Hematopoietic multipotent progenitor cell treated with erythropoietin and hydrocortisone succinate and interleukin-3 and kit ligand, for 4 days (in vitro differentiated cells): ENCODE measurements around the gene PDE4B.

ENCODE experiments used
- DNase-seq: peaks from one replicate; pipeline ENCODE4 v3.0.0-alpha.2; 2015

PDE4B gene

GRCh38 chr1:66294707-66295370, 502.1 kb downstream of the PDE4B start:
- DNase-seq = no peak

- no peak for DNase-seq
Observed at GRCh38 chr1:66295803-66296202, 503.1 kb downstream of the PDE4B start.

GRCh38 chr1:66296370-66296769, 503.7 kb downstream of the PDE4B start:
- peak; percentile 9 for DNase-seq

GRCh38 chr1:66296951-66297350, 504.3 kb downstream of the PDE4B start:
- no peak for DNase-seq

GRCh38 chr1:66298464-66298863, 505.8 kb downstream of the PDE4B start:
- DNase-seq = peak; percentile 12

GRCh38 chr1:66300280-66300971, 507.7 kb downstream of the PDE4B start:
- DNase-seq = no peak

GRCh38 chr1:66300972-66301451, 508.3 kb downstream of the PDE4B start:
- peak; percentile 77 for DNase-seq

GRCh38 chr1:66302184-66302742, 509.6 kb downstream of the PDE4B start:
- no peak for DNase-seq

GRCh38 chr1:66302815-66303214, 510.1 kb downstream of the PDE4B start:
- peak; percentile 47 for DNase-seq

- no peak for DNase-seq
Observed at GRCh38 chr1:66303646-66304045, 511.0 kb downstream of the PDE4B start.

GRCh38 chr1:66304128-66304527, 511.4 kb downstream of the PDE4B start:
- no peak for DNase-seq

GRCh38 chr1:66305927-66306326, 513.2 kb downstream of the PDE4B start:
- no peak for DNase-seq

- no peak for DNase-seq
Observed at GRCh38 chr1:66309006-66309741, 516.5 kb downstream of the PDE4B start.

- DNase-seq = no peak
Observed at GRCh38 chr1:66311092-66311491, 518.4 kb downstream of the PDE4B start.

- no peak for DNase-seq
Observed at GRCh38 chr1:66311628-66312027, 518.9 kb downstream of the PDE4B start.

GRCh38 chr1:66312271-66312990, 519.7 kb downstream of the PDE4B start:
- DNase-seq = no peak

- DNase-seq = no peak
Observed at GRCh38 chr1:66313429-66313828, 520.7 kb downstream of the PDE4B start.

GRCh38 chr1:66315671-66316070, 523.0 kb downstream of the PDE4B start:
- no peak for DNase-seq

GRCh38 chr1:66316464-66317247, 524.0 kb downstream of the PDE4B start:
- DNase-seq = peak; percentile 29

- peak; percentile 18 for DNase-seq
Observed at GRCh38 chr1:66317248-66317515, 524.5 kb downstream of the PDE4B start.

GRCh38 chr1:66320231-66320630, 527.5 kb downstream of the PDE4B start:
- DNase-seq = no peak

GRCh38 chr1:66322462-66322861, 529.8 kb downstream of the PDE4B start:
- peak; percentile 16 for DNase-seq
